ENCODE measurements around the gene LMO3.

The LMO3 gene

GRCh38 chr12:16599081-16599480 is 6.9 kb downstream of the LMO3 start:
- no peak for DNase-seq

GRCh38 chr12:16594797-16595196 is 11.2 kb downstream of the LMO3 start:
- no peak for DNase-seq

GRCh38 chr12:16593546-16593945 is 12.4 kb downstream of the LMO3 start:
- no peak for DNase-seq

GRCh38 chr12:16590645-16591044 is 15.3 kb downstream of the LMO3 start:
- no peak for DNase-seq

- DNase-seq = no peak
These were observed 17.1 kb downstream of the LMO3 start for GRCh38 chr12:16588812-16589211.

GRCh38 chr12:16587514-16587913 is 18.4 kb downstream of the LMO3 start:
- no peak for DNase-seq

- no peak for DNase-seq
These were observed 18.9 kb downstream of the LMO3 start for GRCh38 chr12:16587110-16587453.

GRCh38 chr12:16586350-16587109 is 19.4 kb downstream of the LMO3 start:
- DNase-seq = no peak

- no peak for DNase-seq
These were observed 20.2 kb downstream of the LMO3 start for GRCh38 chr12:16585781-16586180.

- DNase-seq = no peak
These were observed 21.8 kb downstream of the LMO3 start for GRCh38 chr12:16583969-16584745.

GRCh38 chr12:16581416-16581815 is 24.5 kb downstream of the LMO3 start:
- no peak for DNase-seq

GRCh38 chr12:16579041-16579440 is 26.9 kb downstream of the LMO3 start:
- DNase-seq = no peak

- no peak for DNase-seq
These were observed 32.4 kb downstream of the LMO3 start for GRCh38 chr12:16573398-16574077.

GRCh38 chr12:16568873-16569272 is 37.1 kb downstream of the LMO3 start:
- DNase-seq = no peak

- no peak for DNase-seq
These were observed 41.3 kb downstream of the LMO3 start for GRCh38 chr12:16564675-16565074.

- no peak for DNase-seq
These were observed 42.5 kb downstream of the LMO3 start for GRCh38 chr12:16563504-16563903.

- no peak for DNase-seq
These were observed 43.0 kb downstream of the LMO3 start for GRCh38 chr12:16562921-16563320.

GRCh38 chr12:16562435-16562834 is 43.5 kb downstream of the LMO3 start:
- no peak for DNase-seq

GRCh38 chr12:16560273-16560672 is 45.7 kb downstream of the LMO3 start:
- DNase-seq = no peak

GRCh38 chr12:16555630-16556029 is 50.3 kb downstream of the LMO3 start:
- DNase-seq = no peak

- DNase-seq = no peak
These were observed 52.5 kb downstream of the LMO3 start for GRCh38 chr12:16553457-16553856.

GRCh38 chr12:16552301-16552700 is 53.7 kb downstream of the LMO3 start:
- DNase-seq = no peak

- no peak for DNase-seq
These were observed 60.1 kb downstream of the LMO3 start for GRCh38 chr12:16545836-16546235.

GRCh38 chr12:16542586-16542985 is 63.4 kb downstream of the LMO3 start:
- DNase-seq = no peak
